T-helper 2 cell treated with Interferon-gamma antibody and Interleukin-4, amounts not matched to agents 100 ng/mL and 5 ng/mL, for 36 hours (primary cell): ENCODE measurements around the gene RABGGTA. TPM values are rescaled to one million over a fixed set of nuclear protein-coding genes. Genes with fewer than 3 reads are reported as not detected.

ENCODE experiments used
- intact Hi-C: fragments of 100-400 bp; cut with micrococcal nuclease; formaldehyde crosslinking; loops from one replicate; pipeline ENCODE4 v1.15.1; 2023
- total RNA-seq: library from RNA; stranded (reverse); gene quantifications from 2 replicates; pipeline ENCODE4 v1.2.3, GENCODE V29; 2022

Gene RABGGTA
- total RNA-seq, 1 donor from 2014 or later: 54.4 TPM

DNA sequence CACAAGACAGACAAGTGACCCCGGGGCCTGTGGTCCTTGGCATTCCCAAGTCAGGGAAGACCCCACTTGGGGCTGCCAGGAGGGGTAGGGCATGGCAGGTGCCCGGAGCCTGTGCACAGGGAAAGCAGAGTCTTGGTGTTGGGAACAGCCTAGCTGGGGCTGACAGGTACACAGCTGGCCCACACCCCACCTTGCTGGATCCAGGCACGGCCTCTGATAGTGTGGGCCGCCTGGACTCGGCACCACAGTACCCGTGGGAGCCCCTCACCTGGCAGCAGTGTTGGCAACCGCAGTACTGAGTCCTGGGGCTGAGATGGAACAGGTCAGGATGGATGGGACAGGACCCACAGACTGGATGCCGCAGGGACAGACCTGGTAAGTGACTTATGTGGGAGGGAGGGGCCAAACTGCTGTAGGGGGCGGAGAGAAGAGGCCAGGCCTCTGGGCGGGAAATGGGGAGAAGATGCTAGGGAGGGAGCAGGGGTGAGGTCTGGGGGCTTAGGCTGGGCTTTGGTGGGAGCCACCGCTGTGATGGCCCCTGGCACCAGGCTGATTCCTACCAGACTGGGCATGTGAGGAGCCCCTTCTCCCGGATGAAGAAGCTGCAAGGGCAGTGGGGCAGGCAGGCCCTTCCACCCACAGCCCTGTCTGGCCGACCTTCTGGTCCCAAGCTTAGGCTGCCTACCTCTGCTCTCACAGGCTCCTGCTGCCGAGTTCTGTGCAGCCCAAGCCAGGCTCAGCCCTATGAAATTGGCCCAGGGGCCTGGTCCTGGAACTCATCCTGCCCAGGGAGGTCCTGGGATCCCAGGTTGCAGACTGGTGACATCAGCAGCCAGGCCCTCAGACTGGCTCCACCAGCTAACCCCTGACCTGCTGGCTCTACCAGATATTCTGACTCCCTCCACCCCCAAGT is 8.3 kb downstream of the RABGGTA start, which contains the start of gene TGM1:
TGM1 (minus strand) TSS at position 357 of the 913 bp plus-strand sequence. CDS start 825 bp downstream, outside the sequence.
- intact Hi-C loops: no loop called here

DNA sequence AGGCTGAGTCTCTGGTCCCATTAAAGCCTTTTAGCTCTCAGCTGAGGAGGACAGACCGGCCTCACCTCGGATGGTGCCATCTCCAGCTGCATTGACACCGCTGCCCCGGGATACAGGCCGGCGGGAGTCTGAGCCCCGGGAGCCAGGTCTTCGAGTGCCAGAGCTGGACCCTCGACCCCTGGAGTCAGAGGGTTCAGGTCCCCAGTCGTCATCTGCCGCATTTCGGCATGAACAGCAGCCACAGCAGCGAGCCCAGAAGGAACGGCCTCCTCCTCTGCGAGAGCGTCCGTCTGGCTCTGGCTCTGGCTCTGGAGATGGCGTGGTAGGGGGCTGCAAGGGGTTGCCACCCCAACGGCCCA is 9.4 kb downstream of the RABGGTA start:
- intact Hi-C loops: no loop called here

DNA sequence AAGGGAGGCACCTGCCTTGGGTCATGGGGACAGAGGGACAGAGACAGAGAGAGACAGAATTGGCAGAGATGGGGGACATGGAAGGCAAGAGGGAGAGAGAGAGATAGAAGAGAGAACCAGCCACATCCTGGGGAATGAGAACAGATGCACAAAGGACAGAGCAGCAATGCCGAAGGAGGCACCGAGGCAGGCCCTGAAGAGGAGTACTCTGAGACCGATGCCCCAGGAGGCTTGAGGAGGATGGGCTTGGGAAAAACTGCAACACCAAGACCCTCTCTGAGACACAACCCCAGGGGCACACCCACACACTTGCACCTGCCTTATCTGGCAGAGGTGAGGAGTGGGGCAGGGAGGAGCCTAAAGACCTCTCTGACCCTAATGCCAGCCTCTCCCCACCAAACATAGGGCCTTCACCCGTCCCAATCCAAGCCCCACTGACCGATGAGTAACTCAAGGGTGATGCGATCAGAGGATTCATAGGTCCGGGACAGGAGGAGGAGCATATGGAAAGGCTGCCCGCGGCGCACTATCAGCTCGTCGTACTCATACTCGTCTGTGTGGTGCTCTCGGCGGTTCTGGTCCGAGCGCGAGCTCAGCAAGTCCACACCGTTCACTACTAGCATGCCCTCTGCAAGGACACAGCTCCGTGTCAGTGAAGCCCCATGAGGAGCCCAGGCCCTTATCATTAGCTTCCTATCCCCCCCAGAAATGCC is 10.0 kb downstream of the RABGGTA start:
- intact Hi-C loops: no loop called here

DNA sequence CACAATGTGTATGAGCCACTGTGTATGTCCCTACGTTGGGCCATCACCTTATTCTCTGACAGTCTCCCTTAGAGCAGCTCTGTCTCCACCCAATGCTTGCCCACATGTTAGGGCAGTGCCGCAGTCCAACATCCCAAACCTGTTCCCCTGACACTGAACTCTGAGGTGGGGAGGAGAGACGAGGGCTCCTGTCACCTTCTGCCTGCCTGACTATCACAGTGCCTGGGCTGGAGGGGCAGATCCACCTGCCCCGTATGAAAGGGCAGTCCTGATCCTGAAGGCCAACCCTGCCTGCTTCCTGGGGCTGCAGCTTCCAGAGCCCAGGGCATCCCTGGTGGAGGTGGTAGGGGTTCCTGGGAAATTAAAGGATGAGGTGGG is 10.6 kb downstream of the RABGGTA start:
- intact Hi-C loops: no loop called here

DNA sequence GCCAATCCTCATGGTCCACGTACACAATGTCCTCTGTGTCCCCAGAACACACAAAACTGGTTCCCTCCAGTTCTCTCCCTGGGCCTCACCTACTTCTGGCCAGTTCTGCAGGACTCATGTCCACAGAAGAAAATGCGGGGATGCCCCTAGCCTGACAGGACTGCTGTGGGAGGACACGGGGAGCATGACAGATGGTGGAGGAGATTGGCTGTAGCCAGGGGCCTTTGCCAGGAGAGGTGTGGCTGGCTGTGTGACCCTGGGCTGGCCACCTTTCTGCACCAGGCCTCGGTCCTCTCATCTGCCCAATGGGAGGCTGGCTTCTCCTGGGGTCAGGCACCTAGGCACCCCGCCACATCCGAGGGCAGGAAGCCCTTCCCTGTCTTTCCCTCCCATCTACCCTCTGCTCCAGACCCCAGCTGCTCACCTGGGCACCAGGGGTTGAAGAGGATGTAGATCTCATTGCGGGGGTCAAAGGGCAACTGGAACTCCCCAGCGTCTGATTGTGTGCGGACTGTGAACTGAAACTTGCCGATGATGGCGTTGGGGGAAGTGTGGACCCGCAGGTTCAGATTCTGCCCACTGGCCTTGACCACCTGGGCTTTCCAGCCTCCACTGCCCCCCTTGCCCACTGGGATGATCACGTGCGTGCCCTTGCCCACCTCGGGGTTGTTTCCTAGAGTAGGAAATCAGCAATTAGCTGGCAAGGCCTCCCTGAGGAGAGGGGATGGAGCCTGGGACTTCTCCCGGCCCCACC is 11.2 kb downstream of the RABGGTA start:
- intact Hi-C loops: no loop called here

DNA sequence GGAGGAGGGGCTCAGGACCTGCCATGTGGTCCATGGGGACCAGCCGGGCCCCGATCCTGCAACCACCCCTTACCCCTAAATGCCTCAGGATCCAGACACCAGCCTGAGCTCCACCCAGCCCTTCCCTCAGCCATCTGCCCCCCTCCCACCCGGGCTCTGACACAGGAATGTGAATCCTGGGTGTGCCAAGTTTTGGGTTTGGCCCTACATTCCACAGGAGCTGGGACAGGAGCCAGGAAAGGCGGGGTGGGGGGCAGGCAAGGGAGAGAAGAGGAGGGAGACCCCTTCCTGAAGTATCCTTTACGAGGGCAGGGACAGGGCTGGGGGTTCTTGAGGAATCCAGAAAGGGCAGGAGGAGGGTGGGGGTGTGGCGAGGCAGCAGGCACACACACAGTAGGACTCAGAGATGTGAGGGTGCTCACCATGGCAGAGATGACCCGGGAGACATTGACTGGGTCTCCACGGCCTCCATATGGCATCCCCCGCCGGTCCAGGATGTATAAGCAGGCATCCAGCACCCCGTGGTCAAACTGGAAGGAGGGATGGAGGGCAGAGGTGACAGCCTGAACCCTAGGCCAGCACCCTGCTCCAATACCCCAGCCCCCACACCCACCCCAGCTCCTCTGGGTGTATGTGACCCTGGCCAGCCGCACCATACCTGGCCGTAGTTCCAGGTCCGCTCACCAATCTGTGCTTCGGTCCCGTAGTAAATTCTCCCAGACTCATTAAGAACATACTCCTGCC is 11.9 kb downstream of the RABGGTA start:
- intact Hi-C loops: no loop called here

DNA sequence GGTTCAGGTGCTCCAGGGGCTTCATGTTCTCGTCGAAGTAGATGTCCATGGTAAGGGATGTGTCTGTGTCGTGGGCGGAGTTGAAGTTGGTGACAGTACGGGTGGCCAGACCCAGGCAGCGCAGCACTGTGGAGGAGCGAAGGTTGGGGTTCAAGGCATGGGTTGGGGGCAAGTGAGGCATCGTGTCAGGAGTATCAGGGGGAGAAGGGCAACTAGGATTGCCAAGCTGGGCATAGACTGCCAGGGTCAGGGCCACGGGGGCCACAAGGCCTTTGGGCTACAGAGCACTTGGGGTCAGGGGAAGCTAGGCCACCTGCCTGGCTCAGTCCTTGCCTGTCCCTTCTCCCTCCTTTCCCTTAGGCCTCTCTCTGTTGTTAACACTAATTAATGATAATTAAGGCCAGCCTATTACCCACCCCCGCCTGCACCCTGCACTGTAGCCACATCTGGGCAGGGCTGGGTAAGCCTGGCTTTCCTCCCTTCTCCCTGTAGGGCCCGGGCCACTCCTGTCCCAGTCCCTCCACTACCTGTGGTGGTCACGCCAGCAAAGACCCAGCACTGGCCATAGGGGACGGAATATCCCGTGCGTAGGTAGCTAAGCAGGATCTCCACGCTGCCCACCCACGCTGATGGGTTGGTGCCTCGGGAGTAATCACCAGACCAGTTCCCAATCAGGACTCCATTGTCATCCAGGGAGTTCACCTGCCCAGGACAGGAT is 12.7 kb downstream of the RABGGTA start:
- intact Hi-C loops: no loop called here

DNA sequence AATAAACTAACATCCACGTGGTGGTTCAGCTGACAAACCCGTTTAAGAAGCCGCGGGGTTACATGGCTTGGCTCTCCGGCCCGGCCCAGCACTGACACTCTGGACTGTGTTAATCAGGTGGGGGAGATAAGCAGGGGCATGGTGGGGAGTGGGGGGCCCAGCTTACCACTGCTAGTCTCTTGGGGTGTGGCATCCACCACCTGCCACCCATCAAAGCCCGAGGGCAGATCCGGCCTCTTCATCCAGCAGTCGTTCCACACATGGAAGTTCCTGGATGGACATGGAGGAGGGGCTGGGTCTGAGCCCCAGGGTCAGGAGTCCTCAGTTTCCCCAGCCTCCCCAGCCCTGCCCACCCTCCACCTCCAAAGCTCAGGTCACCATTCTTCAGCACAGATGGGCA is 13.3 kb downstream of the RABGGTA start:
- intact Hi-C loops: no loop called here

DNA sequence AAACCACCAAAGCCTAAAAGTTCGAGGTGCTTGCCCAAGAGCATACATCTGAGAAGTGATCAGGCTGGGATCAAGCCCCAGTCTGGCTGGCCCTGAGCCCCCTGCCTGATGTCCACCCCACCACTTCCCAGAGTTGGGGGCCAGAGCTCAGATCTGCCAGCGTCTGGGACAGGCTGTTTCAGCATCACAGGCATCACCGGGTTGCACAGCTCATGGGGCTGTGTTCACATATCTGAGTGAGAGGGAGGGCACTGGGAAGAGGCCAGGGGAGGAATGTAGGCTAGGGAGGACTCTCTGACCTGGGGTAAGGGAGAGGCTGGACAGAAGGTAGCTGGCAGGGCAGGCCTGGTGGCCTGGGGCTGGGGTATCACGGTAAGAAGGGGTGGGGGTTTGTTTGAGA is 14.4 kb downstream of the RABGGTA start:
- intact Hi-C loops: no loop called here

DNA sequence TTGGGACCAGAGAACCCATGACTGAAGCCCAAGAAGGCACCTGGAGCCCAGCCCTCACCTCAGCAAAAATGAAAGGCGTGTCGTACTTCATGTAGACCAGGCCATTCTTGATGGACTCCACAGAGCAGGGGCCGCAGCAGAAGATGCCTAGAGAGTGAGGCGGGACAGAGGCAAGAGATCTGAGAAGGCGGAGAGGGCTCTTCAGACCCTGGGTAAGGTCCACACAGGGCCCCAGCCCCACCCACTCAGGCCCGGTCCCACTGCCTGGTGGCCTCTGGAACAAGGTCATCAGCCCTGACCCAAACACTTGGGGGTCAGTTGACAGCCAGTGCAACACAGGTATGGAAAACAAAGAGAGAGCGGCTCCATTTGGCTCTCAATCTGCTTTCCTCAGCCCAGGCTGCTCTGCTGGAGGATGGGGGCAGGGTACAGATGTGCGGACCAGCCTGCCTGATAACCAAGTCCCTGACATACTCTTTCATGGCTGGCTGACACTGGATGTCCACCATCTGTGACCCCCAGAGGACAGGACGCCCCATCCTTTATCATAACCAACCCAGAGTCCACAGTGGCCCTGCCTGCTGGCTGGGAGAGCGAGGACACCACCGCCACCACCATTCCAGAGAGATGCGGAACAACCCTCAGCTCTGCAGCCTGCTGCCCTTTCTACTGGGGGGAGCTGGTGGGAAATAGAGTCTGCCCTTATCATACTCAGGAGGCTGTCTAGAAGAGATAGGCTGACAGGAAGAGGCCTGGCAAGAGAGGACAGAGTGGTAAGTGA is 15.3 kb downstream of the RABGGTA start:
- intact Hi-C loops: no loop called here

DNA sequence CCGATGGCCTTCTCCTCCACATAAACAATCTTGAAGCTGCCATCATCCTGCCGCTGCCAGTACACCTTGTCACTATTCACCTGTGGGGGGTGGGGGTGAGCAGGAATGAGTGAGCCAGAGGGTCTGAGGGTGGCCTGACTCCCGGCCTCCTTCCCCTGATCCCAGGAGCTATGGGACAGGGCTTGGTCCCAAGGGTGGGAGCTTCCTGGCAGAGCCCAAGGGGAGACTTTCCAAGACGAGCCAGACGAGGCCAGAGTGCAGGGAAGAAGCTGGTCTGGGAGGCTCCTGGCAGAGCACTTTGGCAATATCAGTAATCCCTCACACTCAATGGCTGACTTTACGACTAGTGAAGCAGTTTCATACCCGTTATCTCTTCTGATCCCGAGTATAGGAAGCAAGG is 16.0 kb downstream of the RABGGTA start:
- intact Hi-C loops: no loop called here

DNA sequence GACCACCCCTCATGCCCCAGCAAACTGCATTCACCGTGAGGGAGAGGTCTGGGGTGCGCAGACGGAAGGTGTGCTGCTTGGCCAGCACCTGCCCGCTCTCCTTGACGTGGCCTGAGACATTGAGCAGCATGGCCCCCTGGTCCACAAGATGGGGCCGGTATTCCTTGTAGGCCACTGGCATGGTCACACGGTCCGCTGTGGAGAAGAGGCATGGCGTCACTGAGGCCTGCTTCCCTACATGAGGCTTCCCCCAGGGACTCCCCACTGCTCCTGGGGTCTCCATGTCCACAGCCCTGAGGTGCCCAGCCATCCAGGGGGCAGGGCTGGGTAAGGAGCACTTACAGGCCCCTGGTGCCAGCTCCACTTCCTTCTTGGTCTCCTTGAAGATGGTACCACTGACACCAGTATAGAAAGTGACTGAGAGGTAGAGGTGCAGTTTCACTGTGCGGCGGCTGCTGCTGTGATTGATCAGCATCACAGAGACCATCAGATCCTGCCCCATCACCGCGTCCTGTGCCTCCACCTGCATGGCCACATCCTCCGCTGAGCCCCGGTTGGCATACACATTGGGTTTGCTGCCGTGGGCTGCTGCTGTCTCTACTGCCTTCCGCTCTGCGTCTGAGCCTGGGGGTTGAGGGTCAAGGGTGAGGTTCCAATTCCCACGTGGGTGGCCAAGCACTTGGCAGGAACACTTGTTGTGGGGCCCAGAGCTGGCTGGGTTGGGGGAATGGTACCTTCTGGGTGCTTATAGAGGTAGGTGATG is 16.6 kb downstream of the RABGGTA start:
- intact Hi-C loops: no loop called here

DNA sequence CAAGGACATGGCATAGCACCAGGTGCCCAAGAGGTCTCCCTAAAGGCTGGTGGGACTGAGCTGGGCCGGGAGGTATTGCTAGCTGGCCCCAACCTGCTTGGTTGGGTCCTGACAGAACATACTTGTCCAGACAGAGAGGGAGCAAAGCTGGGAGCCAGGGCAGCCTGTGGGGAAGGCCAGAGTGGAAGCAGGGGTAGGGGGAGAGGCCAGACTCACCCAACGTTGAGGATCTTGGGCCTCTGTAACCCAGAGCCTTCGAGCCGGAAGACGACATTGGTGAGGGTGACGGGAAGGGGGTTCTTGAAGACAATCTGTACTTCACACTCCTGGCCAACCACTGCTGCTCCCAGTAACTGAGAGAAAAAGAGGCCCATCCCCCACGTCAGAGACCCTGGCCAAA is 17.5 kb downstream of the RABGGTA start:
- intact Hi-C loops: no loop called here

DNA sequence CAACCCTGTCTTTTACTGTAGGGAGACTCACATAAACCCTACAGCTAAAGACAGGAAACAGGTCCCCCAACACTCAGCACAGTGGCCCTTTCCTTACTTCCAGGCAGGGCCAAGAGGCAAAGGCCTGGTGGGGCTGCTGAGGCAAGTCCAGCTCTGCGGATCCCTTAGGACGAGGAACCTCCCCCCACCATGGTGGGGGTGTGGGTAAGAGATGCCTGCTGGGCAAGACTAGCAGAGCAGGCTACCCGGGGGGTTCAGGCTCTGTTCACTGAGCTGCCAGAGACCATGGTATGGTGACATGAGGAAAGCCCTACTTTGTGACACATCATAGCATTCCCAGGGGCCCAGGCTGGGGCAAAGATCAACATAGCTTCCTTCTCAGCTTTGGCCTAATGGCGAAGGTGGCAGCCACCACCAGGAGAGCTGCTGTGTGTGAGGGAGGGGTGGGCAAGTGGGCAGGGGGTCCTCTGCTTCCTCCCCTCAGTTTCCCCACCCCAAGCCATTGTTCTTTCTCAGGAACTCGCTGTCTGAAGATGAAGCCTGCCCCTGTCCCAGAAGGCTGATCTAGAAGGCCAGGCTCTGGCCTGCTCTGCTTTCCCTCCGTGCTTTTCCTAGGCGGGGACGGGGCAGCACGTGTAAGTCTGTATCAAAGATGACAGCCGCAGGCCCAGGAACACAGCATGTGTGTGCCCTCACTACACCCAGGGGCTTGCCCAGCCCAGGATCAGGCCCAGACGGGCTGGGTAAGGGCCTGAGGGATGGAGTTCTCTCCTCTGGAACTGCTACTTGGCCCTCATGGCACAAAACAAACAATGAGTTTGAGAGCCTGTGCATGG is 18.9 kb downstream of the RABGGTA start:
- intact Hi-C loops: no loop called here

DNA sequence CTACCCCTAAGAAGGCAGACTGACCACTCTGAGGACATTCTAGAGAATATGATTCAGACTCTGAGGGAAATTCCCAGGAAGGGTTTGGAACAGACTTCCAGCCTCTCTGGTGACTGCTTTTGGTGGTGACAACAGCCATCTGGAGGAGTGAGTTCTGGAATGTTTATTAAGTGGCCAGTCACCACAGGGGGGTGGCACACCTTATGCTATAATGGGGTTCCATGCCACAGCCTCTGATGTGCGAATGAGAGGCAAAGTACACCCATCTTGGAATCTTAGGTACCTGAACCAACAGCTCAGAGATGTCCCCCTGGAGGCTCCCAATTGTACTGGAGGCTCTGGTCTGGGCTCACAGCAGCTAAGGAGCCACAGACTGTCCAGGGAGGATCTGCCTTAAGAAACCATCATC is 19.5 kb downstream of the RABGGTA start:
- intact Hi-C loops: no loop called here

DNA sequence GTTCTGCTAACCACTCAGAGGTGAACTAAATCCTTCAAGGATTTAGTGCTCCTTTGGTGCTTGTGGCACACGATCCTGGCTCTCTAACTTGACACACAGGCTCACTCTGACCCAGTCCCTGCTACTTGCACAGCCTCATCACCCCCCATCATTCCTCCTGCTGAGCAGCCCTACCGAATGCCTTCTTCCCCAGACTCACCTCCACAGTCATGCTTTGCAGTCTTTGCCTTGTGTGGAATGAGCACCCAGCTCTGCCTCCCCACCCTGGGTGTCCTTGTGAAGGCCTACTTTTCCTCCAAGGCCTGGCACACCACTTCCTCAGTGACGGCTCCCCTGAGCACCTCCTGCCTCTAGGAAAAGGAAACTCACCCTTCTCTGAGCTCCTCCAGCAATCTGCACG is 21.0 kb downstream of the RABGGTA start:
- intact Hi-C loops: no loop called here

DNA sequence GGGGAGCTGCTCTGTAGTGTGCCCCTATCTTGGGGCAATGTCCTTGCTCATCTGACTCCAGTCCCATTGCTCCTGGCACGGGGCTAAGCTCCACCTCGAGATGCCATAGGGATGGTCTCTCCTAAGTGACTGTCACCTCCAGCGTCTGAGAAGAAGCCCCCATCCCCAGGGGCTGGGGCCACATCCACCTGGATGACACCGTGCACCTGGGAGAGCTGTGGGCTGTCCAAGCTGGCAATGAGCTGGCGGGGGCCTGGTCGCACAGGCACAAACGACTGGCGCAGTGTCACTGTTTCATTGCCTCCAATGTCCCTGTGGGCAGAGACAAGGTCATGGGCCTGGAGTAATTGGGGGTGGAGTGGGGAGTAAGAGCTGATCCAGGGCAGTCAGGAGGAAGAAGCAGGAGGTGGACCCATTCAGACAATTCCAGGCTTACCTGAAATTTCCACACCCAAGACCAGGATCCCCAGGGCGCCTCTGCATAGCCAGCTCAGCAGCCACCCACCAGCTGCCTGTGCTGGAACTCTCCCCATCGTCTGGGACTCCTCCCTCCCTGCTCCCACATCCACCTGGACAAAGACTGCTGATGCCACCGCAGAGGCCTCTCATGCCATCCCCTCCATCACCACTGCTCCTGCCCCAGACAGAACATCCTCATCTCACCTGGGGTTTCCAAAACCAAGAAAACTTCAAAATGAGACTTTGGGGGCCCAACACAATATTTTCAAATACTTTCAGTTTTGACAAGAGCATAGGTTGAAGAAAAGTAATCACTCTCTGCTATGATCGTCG is 22.0 kb downstream of the RABGGTA start:
- intact Hi-C loops: loop anchor here (10.0 kb wide), 1 partner anchor 425 kb away; no protein-coding TSS in a partner anchor
